Superior temporal gyrus (tissue), 1 donor: ENCODE data around the gene OCA2.
A peak's percentile ranks its signal among the peaks of the same experiment; 100 is the strongest.
"Not testable (repeated sequence)": the region's sequence is repeated elsewhere in the genome, so short reads cannot be mapped to it uniquely, and the experiment has no call there.

Source experiments
- DNase-seq: peaks from one replicate; pipeline ENCODE4 v3.0.0-alpha.2; 2016; ENCODE audit errors: extremely low spot score

The OCA2 gene

GRCh38 chr15:27725731-27726130 lies 373.4 kb downstream of the OCA2 start:
- no peak for DNase-seq

GRCh38 chr15:27723821-27724220 lies 375.3 kb downstream of the OCA2 start:
- no peak for DNase-seq

- DNase-seq, result no peak
These were observed 377.0 kb downstream of the OCA2 start for GRCh38 chr15:27722102-27722501.

- DNase-seq, result no peak
These were observed 384.4 kb downstream of the OCA2 start for GRCh38 chr15:27714675-27715074.

- DNase-seq, result not testable (repeated sequence)
These were observed 385.3 kb downstream of the OCA2 start for GRCh38 chr15:27713850-27714249.

- DNase-seq, result no peak
These were observed 391.9 kb downstream of the OCA2 start for GRCh38 chr15:27707257-27707656.

- DNase-seq, result no peak
These were observed 392.8 kb downstream of the OCA2 start for GRCh38 chr15:27706300-27706699.

- DNase-seq, result peak; percentile 66
These were observed 394.1 kb downstream of the OCA2 start for GRCh38 chr15:27705056-27705455.
